Measurements from ENCODE around the gene XCL2. TPM values are rescaled to one million over a fixed set of nuclear protein-coding genes. Genes with fewer than 3 reads are reported as not detected.

The XCL2 gene
- total RNA-seq, 1 donor from 2014 or later: not detected

DNA sequence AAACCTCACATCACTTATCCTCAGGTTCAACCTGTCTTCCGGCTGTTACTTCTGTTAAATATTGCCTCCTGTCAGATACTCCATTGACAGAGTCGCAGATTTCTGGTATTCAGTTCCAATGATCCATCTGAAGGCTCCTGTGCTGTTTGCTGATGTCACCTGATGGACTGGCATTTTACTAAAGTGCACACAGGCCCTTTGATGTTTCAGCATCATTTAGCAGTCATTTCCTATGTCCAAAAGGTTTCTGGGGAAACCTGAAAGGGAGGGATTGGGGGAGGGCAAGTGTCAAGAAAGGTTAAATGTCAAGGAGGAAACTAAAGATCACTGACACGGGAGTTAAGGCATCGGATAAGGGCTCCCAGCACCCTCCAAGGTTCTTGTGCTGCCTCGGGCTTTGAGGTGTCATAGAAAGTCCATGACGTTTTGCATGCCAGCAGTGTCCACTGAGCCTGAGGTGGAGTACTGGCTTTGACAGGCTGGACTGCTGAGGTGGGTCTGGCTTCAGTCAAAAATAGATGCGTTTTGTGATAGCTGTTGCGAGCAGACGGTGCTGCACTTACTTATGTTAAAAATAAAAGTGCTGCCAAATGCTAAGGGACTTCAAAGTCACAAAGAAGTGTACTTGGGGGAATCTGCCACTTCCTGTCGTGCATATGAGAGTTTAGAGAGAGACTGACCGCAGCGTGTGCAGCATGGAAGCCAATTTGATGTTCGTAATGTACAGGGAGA, 30.8 kb downstream of the XCL2 start:
- Histone ChIP-seq H3K36me3 (ENCODE audit: control insufficient read depth, insufficient read depth, low read length) (no peaks in the 10 kb centered on the region), H3K27me3 (ENCODE audit: control insufficient read depth, insufficient read depth, low read length) (no peaks in the 10 kb centered on the region), H3K4me3 (ENCODE audit: low read depth, low read length) (no peak overlapping the region)
- TF ChIP-seq, protein P1, sequence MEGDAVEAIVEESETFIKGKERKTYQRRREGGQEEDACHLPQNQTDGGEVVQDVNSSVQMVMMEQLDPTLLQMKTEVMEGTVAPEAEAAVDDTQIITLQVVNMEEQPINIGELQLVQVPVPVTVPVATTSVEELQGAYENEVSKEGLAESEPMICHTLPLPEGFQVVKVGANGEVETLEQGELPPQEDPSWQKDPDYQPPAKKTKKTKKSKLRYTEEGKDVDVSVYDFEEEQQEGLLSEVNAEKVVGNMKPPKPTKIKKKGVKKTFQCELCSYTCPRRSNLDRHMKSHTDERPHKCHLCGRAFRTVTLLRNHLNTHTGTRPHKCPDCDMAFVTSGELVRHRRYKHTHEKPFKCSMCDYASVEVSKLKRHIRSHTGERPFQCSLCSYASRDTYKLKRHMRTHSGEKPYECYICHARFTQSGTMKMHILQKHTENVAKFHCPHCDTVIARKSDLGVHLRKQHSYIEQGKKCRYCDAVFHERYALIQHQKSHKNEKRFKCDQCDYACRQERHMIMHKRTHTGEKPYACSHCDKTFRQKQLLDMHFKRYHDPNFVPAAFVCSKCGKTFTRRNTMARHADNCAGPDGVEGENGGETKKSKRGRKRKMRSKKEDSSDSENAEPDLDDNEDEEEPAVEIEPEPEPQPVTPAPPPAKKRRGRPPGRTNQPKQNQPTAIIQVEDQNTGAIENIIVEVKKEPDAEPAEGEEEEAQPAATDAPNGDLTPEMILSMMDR (IDR thresholded peaks at IDR 0.05; ENCODE audit: insufficient read depth, low read length, poor library complexity, severe bottlenecking): no peak
- no peak for DNase-seq (ENCODE audit: low read depth)

DNA sequence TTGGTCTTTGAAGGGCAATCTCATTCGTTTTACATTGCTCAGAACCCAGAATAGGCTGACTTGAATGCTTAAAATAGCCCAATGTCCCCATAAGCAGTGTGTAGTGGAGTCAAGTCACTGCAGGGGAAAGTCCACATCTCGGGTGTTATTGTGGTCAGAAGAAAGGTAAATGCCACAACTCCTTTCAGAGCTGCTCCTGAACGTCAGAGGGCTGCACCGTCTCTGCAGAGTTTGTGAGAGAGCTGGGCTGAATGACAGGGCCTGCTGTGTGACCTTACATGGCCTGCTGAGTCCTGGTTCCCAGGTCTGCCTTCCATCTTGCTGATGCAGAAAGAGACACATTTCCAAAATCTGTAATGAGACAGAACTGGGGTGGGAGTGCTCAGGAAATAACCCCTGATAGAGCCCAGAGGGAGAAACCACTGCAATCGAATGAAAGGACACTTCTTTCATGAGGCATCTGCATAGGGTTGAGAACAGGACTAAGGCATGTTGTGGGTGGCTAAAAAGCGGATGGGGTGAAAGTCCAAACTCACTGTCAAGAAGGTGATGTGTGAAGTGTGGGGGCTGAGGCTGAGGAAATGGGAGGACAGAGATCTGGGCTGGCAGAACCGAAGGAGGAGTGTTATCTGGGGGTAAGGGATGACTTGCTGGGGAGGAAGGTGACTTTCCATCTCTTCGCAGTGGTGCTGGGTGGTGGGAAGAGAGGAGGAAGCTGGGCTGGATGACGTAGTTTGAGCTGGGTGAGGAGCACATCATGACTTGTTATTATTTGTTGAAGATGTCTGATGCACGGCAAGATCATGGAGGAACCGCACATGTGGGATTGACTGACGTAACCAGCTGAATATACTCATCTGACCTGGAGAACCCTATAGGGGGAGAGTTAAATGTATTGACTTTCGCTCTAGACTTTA, 33.7 kb downstream of the XCL2 start:
- no peaks in the 10 kb centered on the region for H3K27me3 ChIP-seq (ENCODE audit: control insufficient read depth, insufficient read depth, low read length)
- DNase-seq (ENCODE audit: low read depth): no peak
- TF ChIP-seq, protein P1 (IDR thresholded peaks at IDR 0.05; ENCODE audit: insufficient read depth, low read length, poor library complexity, severe bottlenecking): no peak
- H3K4me3 ChIP-seq (ENCODE audit: low read depth, low read length): no peak overlapping the region
- no peaks in the 10 kb centered on the region for H3K36me3 ChIP-seq (ENCODE audit: control insufficient read depth, insufficient read depth, low read length)

DNA sequence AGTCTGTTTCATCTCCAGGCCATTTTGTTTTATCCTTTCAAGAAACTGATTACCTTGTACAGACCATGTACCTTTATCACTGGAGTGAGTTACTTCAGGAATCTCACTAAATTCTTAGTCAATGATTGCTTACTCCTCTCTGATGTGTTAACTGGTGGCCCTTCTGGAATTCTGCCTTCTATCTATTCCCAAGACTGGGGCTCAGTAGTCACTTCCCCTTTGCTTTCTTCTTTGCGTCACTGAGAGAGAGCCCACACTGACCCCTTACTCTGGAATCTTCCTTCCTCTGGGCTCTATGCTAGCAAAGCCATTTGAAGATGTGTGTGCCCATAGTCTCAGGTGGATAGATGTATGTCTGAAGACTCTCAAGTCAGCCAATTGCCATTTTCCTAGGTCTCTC, 34.6 kb downstream of the XCL2 start:
- DNase-seq (ENCODE audit: low read depth): no peak
- no peaks in the 10 kb centered on the region for H3K36me3 ChIP-seq (ENCODE audit: control insufficient read depth, insufficient read depth, low read length)
- TF ChIP-seq, protein P1 (IDR thresholded peaks at IDR 0.05; ENCODE audit: insufficient read depth, low read length, poor library complexity, severe bottlenecking): no peak
- H3K4me3 ChIP-seq (ENCODE audit: low read depth, low read length): no peak overlapping the region
- H3K27me3 ChIP-seq (ENCODE audit: control insufficient read depth, insufficient read depth, low read length): no peaks in the 10 kb centered on the region

DNA sequence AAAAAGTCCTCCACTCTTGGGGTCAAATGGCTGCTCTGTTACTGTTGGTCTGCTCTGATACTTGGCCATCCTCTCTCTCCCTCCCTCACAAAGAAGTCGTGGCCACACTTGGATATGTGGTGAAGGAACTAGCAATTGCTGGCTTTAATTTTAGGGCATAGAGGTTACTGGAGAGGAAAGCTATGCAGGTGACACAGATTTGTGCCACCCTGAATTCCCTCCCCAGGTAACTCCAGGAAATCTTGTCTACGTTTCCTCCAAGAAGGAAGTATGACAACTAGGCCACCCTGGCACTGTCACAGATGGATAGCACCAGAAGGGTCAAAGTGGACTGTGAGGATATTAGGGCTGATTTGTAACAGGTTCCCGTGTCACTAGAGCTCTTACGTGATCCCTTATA, 36.0 kb downstream of the XCL2 start:
- Histone ChIP-seq H3K4me3 (ENCODE audit: low read depth, low read length) (no peak overlapping the region), H3K36me3 (ENCODE audit: control insufficient read depth, insufficient read depth, low read length) (no peaks in the 10 kb centered on the region), H3K27me3 (ENCODE audit: control insufficient read depth, insufficient read depth, low read length) (no peaks in the 10 kb centered on the region)
- DNase-seq (ENCODE audit: low read depth): no peak
- TF ChIP-seq, protein P1 (IDR thresholded peaks at IDR 0.05; ENCODE audit: insufficient read depth, low read length, poor library complexity, severe bottlenecking): no peak

DNA sequence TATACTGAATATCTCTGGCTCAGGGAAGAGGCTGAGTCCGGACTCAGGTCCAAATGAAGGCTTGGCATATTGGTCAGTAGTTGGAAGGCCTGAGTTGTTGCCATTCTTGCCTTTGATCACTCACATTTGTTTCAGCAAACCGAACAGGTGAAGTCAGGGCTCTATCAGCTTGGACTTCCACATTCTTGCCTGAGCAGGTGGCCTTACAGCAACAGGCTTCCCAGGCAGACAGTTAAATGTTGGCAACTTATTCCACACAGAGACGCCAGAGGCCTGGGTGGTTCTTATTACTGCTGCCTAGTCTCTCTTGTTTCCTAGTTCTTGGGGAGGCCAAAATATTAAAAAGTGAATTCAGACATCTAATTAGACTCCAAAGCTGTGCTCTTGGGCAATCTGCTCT, 36.6 kb downstream of the XCL2 start:
- DNase-seq (ENCODE audit: low read depth): no peak
- Histone ChIP-seq H3K27me3 (ENCODE audit: control insufficient read depth, insufficient read depth, low read length) (no peaks in the 10 kb centered on the region), H3K4me3 (ENCODE audit: low read depth, low read length) (no peak overlapping the region), H3K36me3 (ENCODE audit: control insufficient read depth, insufficient read depth, low read length) (no peaks in the 10 kb centered on the region)
- TF ChIP-seq, protein P1 (IDR thresholded peaks at IDR 0.05; ENCODE audit: insufficient read depth, low read length, poor library complexity, severe bottlenecking): no peak
